Endothelial cell of umbilical vein (primary cell): ENCODE data around the gene STOM. TPM values are rescaled to one million over a fixed set of nuclear protein-coding genes. Genes with fewer than 3 reads are reported as not detected.

Experiments
- BruUV-seq: library from RNA; stranded (reverse); fragments of 400-500 nt; replicated peaks from 2 replicates; lab custom pipeline; 2021; lab: Mats Ljungman, UMichigan
- CTCF ChIA-PET: fragments of 300-600, 350-600 bp; sonication (Branson Sonifier 250); formaldehyde crosslinking; loops from one replicate; lab custom pipeline; 2021; ENCODE audit warnings: antibody characterized with exemption, inconsistent platforms; lab: Charles Lee
- POLR2A ChIA-PET: fragments of 300-600, 350-600 bp; sonication (Branson Sonifier 250); formaldehyde crosslinking; loops from one replicate; lab custom pipeline; 2021; ENCODE audit warnings: antibody characterized with exemption, inconsistent platforms; lab: Charles Lee
- DNase-seq: peaks from one replicate; pipeline ENCODE4 v3.0.0-alpha.2; 2011; ENCODE audit warnings: low read depth, low spot score
- FAIRE-seq: peaks from 2 replicates; lab custom pipeline; 2011; peaks lifted over from hg19 to GRCh38; lab: Jason Lieb, UNC
- H2AFZ ChIP-seq: 2 replicates; pipeline ENCODE4 v1.6.0; 2012; ENCODE audit warnings: low read depth, low read length, control low read depth, inconsistent platforms
- H3K27ac ChIP-seq: 2 replicates; pipeline ENCODE4 v1.5.1; 2011; ENCODE audit warnings: low read depth, mild to moderate bottlenecking, control low read depth, low read length, moderate library complexity; ENCODE audit not compliant: insufficient read depth
- H3K27me3 ChIP-seq, 2 experiments: 2 replicates each; pipeline versions ENCODE4 v1.6.0 to v1.6.1; 2011; ENCODE audit warnings: low read length in 2 of 2, mixed read lengths in 1 of 2; ENCODE audit not compliant: control insufficient read depth in 2 of 2, insufficient read depth in 2 of 2
- H3K36me3 ChIP-seq, 2 experiments: 2 replicates in 1 of 2; 3 replicates in 1 of 2; pipeline ENCODE4 v1.5.1; 2011; ENCODE audit warnings: low read length in 2 of 2, mild to moderate bottlenecking in 1 of 2, moderate library complexity in 1 of 2; ENCODE audit not compliant: control insufficient read depth in 2 of 2, insufficient read depth in 2 of 2; ENCODE audit errors: extremely low read depth in 1 of 2
- H3K4me1 ChIP-seq: 3 replicates; pipeline ENCODE4 v1.5.1; 2011; ENCODE audit warnings: mild to moderate bottlenecking, low read length; ENCODE audit not compliant: control insufficient read depth, insufficient read depth; ENCODE audit errors: extremely low read depth
- H3K4me2 ChIP-seq: 2 replicates; pipeline ENCODE4 v1.6.1; 2011; ENCODE audit warnings: low read length, control low read depth, mixed read lengths; ENCODE audit not compliant: insufficient read depth
- H3K4me3 ChIP-seq, 3 experiments: fragments of 200-600 bp in 1 of 3; sonication (generic), shearing (Covaris generic) in 1 of 3; replicated peaks in 1 of 3; 2 replicates each; pipeline ENCODE4 v1.5.1; 2011 to 2016; ENCODE audit warnings: control low read depth in 3 of 3, low read length in 3 of 3, mild to moderate bottlenecking in 2 of 3, inconsistent platforms in 1 of 3, low read depth in 1 of 3, moderate library complexity in 1 of 3; ENCODE audit not compliant: insufficient read depth in 1 of 3
- H3K79me2 ChIP-seq: 2 replicates; pipeline ENCODE4 v1.6.0; 2012; ENCODE audit warnings: low read length, inconsistent platforms; ENCODE audit not compliant: control insufficient read depth, insufficient read depth
- H3K9ac ChIP-seq: replicated peaks from 2 replicates; pipeline ENCODE3; 2011; ENCODE audit warnings: low read length, control low read depth; ENCODE audit not compliant: insufficient read depth; ENCODE audit errors: extremely low read depth
- H3K9me1 ChIP-seq: replicated peaks from 3 replicates; pipeline ENCODE4 v1.6.0; 2011; ENCODE audit warnings: mild to moderate bottlenecking, low read length; ENCODE audit not compliant: control insufficient read depth, insufficient read depth; ENCODE audit errors: extremely low read depth
- H3K9me3 ChIP-seq: replicated peaks from 2 replicates; pipeline ENCODE4 v1.5.1; 2012; ENCODE audit warnings: low read length, inconsistent platforms; ENCODE audit not compliant: control insufficient read depth, insufficient read depth
- H4K20me1 ChIP-seq: replicated peaks from 2 replicates; pipeline ENCODE3; 2011; ENCODE audit warnings: mild to moderate bottlenecking, low read length; ENCODE audit not compliant: control insufficient read depth, insufficient read depth; ENCODE audit errors: extremely low read depth
- EZH2 ChIP-seq: IDR thresholded peaks from 2 replicates; pipeline ENCODE4 v1.6.1; 2012; ENCODE audit warnings: borderline replicate concordance, low read depth, mild to moderate bottlenecking, moderate library complexity, low read length, inconsistent platforms; ENCODE audit not compliant: severe bottlenecking
- FOS ChIP-seq: IDR thresholded peaks from 2 replicates; pipeline ENCODE4 v1.6.1; 2011; ENCODE audit warnings: mild to moderate bottlenecking, low read length, moderate library complexity, borderline replicate concordance; ENCODE audit not compliant: insufficient read depth
- GATA2 ChIP-seq: IDR thresholded peaks from 2 replicates; pipeline ENCODE4 v1.7.0; 2011; ENCODE audit warnings: low read depth, mild to moderate bottlenecking, moderate library complexity, mixed read lengths, low read length; ENCODE audit not compliant: insufficient read length, insufficient read depth
- JUN ChIP-seq: IDR thresholded peaks from 2 replicates; pipeline ENCODE4 v1.6.1; 2011; ENCODE audit warnings: borderline replicate concordance, low read depth; ENCODE audit not compliant: insufficient read length, insufficient read depth
- MYC ChIP-seq: IDR thresholded peaks from one replicate; pipeline ENCODE4 v1.6.1; 2011; ENCODE audit warnings: mild to moderate bottlenecking, low read depth, low read length
- POLR2A ChIP-seq: IDR thresholded peaks from 2 replicates; pipeline ENCODE4 v1.6.1; 2012; ENCODE audit warnings: low read depth, mild to moderate bottlenecking, control low read depth, low read length
- POLR2AphosphoS5 ChIP-seq: IDR thresholded peaks from 2 replicates; pipeline ENCODE4 v1.6.1; 2012; ENCODE audit warnings: low read depth, mild to moderate bottlenecking, control low read depth, low read length, moderate library complexity; ENCODE audit not compliant: insufficient read depth
- dilution Hi-C: fragments of 300-500 bp; cut with MboI; formaldehyde crosslinking; loops from one replicate; pipeline ENCODE4 v1.15.0; 2019; ENCODE audit warnings: low sequenced_read_pairs; ENCODE audit not compliant: extremely low pct_ligation_motif_present
- intact Hi-C: fragments of 100-400 bp; cut with micrococcal nuclease; formaldehyde crosslinking; loops from one replicate; pipeline ENCODE4 v1.10.0; 2022
- polyA plus RNA-seq, 4 experiments: library from polyadenylated mRNA; depleted of rRNA in 3 of 4; stranded (reverse) in 3 of 4; unstranded in 1 of 4; fragments of >200 nt; gene quantifications; 2 replicates each; pipeline versions ENCODE4 v1.2.1 to v1.2.3, GENCODE V29; 2011 to 2012; ENCODE audit warnings: missing spikeins in 1 of 4
- total RNA-seq: library from RNA; stranded (reverse); gene quantifications from 2 replicates; pipeline ENCODE4 v1.2.3, GENCODE V29; 2021
- TF ChIP-seq, protein P1 (sequence below): IDR thresholded peaks from 2 replicates; pipeline ENCODE4 v1.6.1; 2011; ENCODE audit not compliant: insufficient read depth, insufficient read length
- TF ChIP-seq, protein P2 (sequence below), 2 donors: IDR thresholded peaks; 1 replicate in 1 of 2; 2 replicates in 1 of 2; pipeline ENCODE4 v1.5.1; 2011; ENCODE audit warnings: low read length in 2 of 2, mild to moderate bottlenecking in 2 of 2, moderate library complexity in 2 of 2, control low read depth in 1 of 2, inconsistent platforms in 1 of 2, low read depth in 1 of 2; ENCODE audit not compliant: insufficient read depth in 1 of 2; ENCODE audit errors: extremely low read depth in 1 of 2

The STOM gene
- total and polyA plus RNA-seq, 2 donors (not counting 3 experiments of a cell fraction or from before 2014, with no cell fraction given), result 153 to 170 TPM

DNA sequence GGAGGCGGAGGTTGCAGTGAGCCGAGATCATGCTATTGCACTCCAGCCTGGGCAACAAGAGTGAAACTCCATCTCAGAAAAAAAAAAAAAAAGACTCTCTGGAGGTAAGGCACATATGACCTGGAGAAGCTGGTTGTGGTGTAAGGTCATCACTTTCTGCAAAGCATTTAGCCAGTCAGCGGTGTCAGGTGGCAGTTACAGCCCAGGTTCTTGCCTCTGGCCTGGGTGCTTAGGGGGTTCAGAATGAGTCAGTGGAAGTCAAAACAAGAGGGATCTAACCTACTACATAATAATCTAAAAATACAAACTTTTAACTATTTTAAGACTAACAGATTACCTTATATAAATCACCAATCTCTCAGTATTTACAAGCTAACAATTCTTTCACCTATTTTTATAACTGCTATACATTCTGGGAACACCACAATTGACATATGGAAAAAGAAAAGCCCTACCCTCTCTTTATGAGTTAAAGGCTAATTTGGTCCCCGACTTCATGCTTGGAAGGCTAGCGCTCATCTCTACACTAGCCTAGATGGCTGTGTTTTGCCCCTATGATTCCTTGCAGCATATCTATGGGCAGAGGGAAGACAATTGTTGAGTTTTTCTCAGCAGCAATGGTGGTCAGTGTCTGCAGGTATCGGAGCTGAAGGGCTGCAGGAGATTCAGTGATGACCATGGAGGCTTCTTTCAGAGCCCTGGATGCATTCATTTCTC, 29.2 kb downstream of the STOM start:
- intact Hi-C loops (no loop called here), dilution Hi-C loops (no loop called here)
- DNase-seq, result no peak
- H2AFZ ChIP-seq, result no peak overlapping the region
- no peaks in the 10 kb centered on the region for H3K4me1 ChIP-seq
- BruUV-seq, result no TSS peak
- no peak overlapping the region for H3K4me3 ChIP-seq
- H4K20me1 ChIP-seq, result no peaks in the 10 kb centered on the region
- H3K27ac ChIP-seq, result no peak overlapping the region
- POLR2A ChIA-PET, result no interaction called here
- H3K9me3 ChIP-seq, result no peaks in the 10 kb centered on the region
- no peaks in the 10 kb centered on the region for H3K79me2 ChIP-seq
- no peak overlapping the region for H3K4me2 ChIP-seq
- H3K36me3 ChIP-seq, result peaks cover 8 to 18% of the 10 kb centered on the region in 2 experiments
- no peaks in the 10 kb centered on the region for H3K9me1 ChIP-seq
- CTCF ChIA-PET, result interaction anchor here (1.0 to 3.3 kb wide), 5 partner anchors 21 to 59 kb away, joined by 3 to 20 read pairs (median 6); no protein-coding TSS in a partner anchor
- H3K9ac ChIP-seq, result no peak overlapping the region
- no peak for FAIRE-seq
- no peak for TF ChIP-seq MYC
- TF ChIP-seq POLR2AphosphoS5, result no peak
- TF ChIP-seq EZH2, result no peak
- no peak for TF ChIP-seq POLR2A
- no peak for TF ChIP-seq JUN
- TF ChIP-seq, protein P1, sequence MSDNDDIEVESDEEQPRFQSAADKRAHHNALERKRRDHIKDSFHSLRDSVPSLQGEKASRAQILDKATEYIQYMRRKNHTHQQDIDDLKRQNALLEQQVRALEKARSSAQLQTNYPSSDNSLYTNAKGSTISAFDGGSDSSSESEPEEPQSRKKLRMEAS, result no peak
- TF ChIP-seq, protein P2, sequence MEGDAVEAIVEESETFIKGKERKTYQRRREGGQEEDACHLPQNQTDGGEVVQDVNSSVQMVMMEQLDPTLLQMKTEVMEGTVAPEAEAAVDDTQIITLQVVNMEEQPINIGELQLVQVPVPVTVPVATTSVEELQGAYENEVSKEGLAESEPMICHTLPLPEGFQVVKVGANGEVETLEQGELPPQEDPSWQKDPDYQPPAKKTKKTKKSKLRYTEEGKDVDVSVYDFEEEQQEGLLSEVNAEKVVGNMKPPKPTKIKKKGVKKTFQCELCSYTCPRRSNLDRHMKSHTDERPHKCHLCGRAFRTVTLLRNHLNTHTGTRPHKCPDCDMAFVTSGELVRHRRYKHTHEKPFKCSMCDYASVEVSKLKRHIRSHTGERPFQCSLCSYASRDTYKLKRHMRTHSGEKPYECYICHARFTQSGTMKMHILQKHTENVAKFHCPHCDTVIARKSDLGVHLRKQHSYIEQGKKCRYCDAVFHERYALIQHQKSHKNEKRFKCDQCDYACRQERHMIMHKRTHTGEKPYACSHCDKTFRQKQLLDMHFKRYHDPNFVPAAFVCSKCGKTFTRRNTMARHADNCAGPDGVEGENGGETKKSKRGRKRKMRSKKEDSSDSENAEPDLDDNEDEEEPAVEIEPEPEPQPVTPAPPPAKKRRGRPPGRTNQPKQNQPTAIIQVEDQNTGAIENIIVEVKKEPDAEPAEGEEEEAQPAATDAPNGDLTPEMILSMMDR (IDR thresholded peaks at IDR 0.05; ENCODE audit: extremely low read depth in 1 of 2, insufficient read depth in 1 of 2, low read depth in 1 of 2, low read length in 2 of 2), result no peak
- no peak for TF ChIP-seq GATA2
- TF ChIP-seq FOS, result no peak
- no peaks in the 10 kb centered on the region for H3K27me3 ChIP-seq
